Fibroblast of lung (primary cell): ENCODE data around the gene C3orf70.

Source experiments
- EZH2 ChIP-seq: IDR thresholded peaks from 2 replicates; pipeline ENCODE4 v1.5.1; 2012; ENCODE audit warnings: low read length, control low read depth, mild to moderate bottlenecking; ENCODE audit errors: missing control alignments
- TF ChIP-seq, protein P1 (sequence below), 2 donors: IDR thresholded peaks in 1 of 2; conservative IDR thresholded peaks in 1 of 2; 1 replicate in 1 of 2; 2 replicates in 1 of 2; pipeline ENCODE4 v1.5.1; 2011 to 2012; ENCODE audit warnings: low read length in 2 of 2, control low read depth in 1 of 2, inconsistent platforms in 1 of 2, low read depth in 1 of 2, mild to moderate bottlenecking in 1 of 2

GRCh38 chr3:185076219-185076618, 76.6 kb downstream of the C3orf70 start:
- TF ChIP-seq, protein P1, sequence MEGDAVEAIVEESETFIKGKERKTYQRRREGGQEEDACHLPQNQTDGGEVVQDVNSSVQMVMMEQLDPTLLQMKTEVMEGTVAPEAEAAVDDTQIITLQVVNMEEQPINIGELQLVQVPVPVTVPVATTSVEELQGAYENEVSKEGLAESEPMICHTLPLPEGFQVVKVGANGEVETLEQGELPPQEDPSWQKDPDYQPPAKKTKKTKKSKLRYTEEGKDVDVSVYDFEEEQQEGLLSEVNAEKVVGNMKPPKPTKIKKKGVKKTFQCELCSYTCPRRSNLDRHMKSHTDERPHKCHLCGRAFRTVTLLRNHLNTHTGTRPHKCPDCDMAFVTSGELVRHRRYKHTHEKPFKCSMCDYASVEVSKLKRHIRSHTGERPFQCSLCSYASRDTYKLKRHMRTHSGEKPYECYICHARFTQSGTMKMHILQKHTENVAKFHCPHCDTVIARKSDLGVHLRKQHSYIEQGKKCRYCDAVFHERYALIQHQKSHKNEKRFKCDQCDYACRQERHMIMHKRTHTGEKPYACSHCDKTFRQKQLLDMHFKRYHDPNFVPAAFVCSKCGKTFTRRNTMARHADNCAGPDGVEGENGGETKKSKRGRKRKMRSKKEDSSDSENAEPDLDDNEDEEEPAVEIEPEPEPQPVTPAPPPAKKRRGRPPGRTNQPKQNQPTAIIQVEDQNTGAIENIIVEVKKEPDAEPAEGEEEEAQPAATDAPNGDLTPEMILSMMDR (conservative IDR thresholded peaks at IDR 0.05 in 1 of 2, IDR thresholded peaks at IDR 0.05 in 1 of 2; ENCODE audit: low read depth in 1 of 2, low read length in 2 of 2) = no peak
- TF ChIP-seq EZH2 = no peak
